Glutamatergic neuron (in vitro differentiated cells): ENCODE results near the gene EXT2. TPM values are rescaled to one million over a fixed set of nuclear protein-coding genes. Genes with fewer than 3 reads are reported as not detected.

Experiments
- DNase-seq: peaks from one replicate; pipeline ENCODE4 v3.0.0; 2022
- H3K27ac Mint-ChIP-seq: one replicate; pipeline ENCODE4 v1.8.0; 2020; ENCODE audit warnings: mild to moderate bottlenecking, mixed read lengths, inconsistent platforms; ENCODE audit not compliant: unreplicated experiment
- H3K27me3 Mint-ChIP-seq: one replicate; pipeline ENCODE4 v1.8.0; 2020; ENCODE audit warnings: mild to moderate bottlenecking, moderate library complexity, mixed read lengths, inconsistent platforms; ENCODE audit not compliant: unreplicated experiment
- H3K36me3 Mint-ChIP-seq: one replicate; pipeline ENCODE4 v1.8.0; 2020; ENCODE audit warnings: mild to moderate bottlenecking, mixed read lengths, inconsistent platforms; ENCODE audit not compliant: unreplicated experiment
- H3K4me1 Mint-ChIP-seq: one replicate; pipeline ENCODE4 v1.8.0; 2020; ENCODE audit warnings: mild to moderate bottlenecking, low read depth, mixed read lengths, inconsistent platforms; ENCODE audit not compliant: unreplicated experiment
- H3K4me3 Mint-ChIP-seq: one replicate; pipeline ENCODE4 v1.8.0; 2020; ENCODE audit warnings: mild to moderate bottlenecking, mixed read lengths, inconsistent platforms; ENCODE audit not compliant: unreplicated experiment
- H3K9me3 Mint-ChIP-seq: one replicate; pipeline ENCODE4 v1.8.0; 2020; ENCODE audit warnings: mild to moderate bottlenecking, moderate library complexity, mixed read lengths, inconsistent platforms; ENCODE audit not compliant: unreplicated experiment
- total RNA-seq: library from RNA; stranded (reverse); fragmentation: NEBNext Ultra II Directional; extraction: Animal tissue kit (Norgen Biotek cat#: 25700); gene quantifications from one replicate; pipeline ENCODE4 v1.2.1, GENCODE V29; 2021; ENCODE audit not compliant: unreplicated experiment
- TF ChIP-seq, protein P1 (sequence below): fragments of 200-600 bp; sonication (generic); IDR thresholded peaks from one replicate; pipeline ENCODE4 v1.5.0; 2021; ENCODE audit not compliant: partially characterized antibody, unreplicated experiment

Gene EXT2
- total RNA-seq, 1 donor from 2014 or later: 46.3 TPM

DNA sequence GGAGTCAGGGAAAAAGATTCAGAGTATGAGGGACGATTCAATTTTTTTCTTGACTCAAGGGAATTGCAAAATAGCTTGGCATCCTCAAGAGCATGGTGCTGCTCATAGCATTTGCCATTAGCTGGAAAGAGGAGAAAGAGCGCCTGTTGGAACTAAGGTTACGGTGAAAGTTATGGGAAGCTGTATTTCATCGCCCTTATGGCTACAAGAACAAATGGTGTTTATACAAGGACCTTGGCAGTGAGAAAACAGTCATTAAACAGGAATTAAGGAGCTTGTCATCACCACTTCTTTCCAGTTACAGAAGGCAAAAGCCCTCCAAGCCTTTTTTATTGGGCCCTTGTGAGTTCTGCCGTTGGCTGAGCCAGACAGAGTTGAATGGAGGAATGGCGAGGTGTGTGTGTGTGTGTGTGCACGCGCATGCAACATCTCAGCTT is 140.3 kb downstream of the EXT2 start:
- Mint-ChIP-seq H3K4me1 (no peaks in the 10 kb centered on the region), H3K27me3 (peaks cover 2% of the 10 kb centered on the region), H3K4me3 (no peak overlapping the region), H3K36me3 (no peaks in the 10 kb centered on the region), H3K27ac (no peak overlapping the region), H3K9me3 (no peaks in the 10 kb centered on the region)
- TF ChIP-seq, protein P1, sequence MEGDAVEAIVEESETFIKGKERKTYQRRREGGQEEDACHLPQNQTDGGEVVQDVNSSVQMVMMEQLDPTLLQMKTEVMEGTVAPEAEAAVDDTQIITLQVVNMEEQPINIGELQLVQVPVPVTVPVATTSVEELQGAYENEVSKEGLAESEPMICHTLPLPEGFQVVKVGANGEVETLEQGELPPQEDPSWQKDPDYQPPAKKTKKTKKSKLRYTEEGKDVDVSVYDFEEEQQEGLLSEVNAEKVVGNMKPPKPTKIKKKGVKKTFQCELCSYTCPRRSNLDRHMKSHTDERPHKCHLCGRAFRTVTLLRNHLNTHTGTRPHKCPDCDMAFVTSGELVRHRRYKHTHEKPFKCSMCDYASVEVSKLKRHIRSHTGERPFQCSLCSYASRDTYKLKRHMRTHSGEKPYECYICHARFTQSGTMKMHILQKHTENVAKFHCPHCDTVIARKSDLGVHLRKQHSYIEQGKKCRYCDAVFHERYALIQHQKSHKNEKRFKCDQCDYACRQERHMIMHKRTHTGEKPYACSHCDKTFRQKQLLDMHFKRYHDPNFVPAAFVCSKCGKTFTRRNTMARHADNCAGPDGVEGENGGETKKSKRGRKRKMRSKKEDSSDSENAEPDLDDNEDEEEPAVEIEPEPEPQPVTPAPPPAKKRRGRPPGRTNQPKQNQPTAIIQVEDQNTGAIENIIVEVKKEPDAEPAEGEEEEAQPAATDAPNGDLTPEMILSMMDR: no peak
- no peak for DNase-seq

DNA sequence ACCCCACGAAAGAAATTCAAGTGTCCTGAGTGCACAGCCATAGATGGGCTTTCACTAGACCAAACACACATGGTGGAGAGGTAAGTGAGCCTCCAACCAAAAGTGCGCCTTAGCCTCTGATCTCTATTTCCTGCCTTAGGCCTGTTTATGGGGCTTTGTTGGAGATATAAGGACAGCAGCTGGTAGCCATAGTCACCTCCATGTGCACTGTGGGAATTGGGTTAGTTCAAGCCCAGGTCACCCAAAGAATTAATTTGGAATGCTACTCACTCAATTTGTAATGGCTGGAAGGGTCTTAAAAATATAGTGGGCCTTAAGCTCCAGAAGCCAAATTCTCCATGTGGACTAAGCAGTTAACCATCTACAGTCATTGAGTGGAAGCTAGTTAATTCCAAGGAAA is 140.8 kb downstream of the EXT2 start:
- Mint-ChIP-seq H3K4me1 (no peaks in the 10 kb centered on the region), H3K36me3 (no peaks in the 10 kb centered on the region), H3K27ac (no peak overlapping the region), H3K27me3 (no peaks in the 10 kb centered on the region), H3K4me3 (no peak overlapping the region), H3K9me3 (no peaks in the 10 kb centered on the region)
- no peak for DNase-seq
- TF ChIP-seq, protein P1: no peak

DNA sequence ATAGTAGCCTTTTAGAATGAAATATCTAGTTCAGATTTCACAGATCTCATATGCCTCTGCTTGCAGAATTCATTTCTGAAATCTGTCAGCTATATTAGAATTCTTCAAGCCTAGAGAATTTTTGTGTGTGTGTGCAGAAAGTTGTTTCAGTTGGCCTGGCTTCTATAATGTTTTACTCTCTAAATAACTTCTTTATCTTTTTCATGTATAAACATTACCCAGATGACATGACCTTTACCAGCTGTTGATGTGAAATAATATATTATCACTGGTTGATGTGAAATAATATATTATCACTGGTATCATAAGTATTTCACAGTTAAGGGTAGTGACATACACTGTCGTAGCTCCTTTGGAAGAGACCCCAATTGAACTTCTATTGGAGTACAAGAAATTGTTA is 141.7 kb downstream of the EXT2 start:
- Mint-ChIP-seq H3K36me3 (no peaks in the 10 kb centered on the region), H3K27ac (no peak overlapping the region), H3K4me3 (no peak overlapping the region), H3K4me1 (no peaks in the 10 kb centered on the region), H3K27me3 (no peaks in the 10 kb centered on the region), H3K9me3 (no peaks in the 10 kb centered on the region)
- DNase-seq: no peak
- TF ChIP-seq, protein P1: no peak

DNA sequence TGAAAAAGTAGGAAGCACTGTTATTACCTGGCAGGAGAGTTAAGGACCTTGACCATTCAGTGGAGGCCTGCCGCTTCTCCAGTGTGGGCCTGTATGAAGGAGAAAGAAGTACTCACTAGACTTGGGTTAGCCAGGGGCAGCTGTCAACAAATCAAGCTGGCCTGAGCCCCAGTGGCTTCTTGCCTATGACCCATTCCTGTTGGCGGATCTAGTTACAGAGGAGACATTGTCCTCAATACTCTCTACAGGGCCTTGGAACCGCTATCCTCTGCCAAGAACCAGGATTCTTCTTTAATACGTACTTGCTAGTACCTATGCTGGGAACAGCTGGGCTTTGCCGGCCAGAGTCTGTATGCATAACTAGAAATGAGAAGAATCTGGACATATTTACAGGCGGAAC is 146.4 kb downstream of the EXT2 start:
- H3K27ac Mint-ChIP-seq: no peak overlapping the region
- H3K4me1 Mint-ChIP-seq: peaks cover 2% of the 10 kb centered on the region
- H3K27me3 Mint-ChIP-seq: peaks cover 2% of the 10 kb centered on the region
- no peaks in the 10 kb centered on the region for H3K9me3 Mint-ChIP-seq
- TF ChIP-seq, protein P1: no peak
- no peaks in the 10 kb centered on the region for H3K36me3 Mint-ChIP-seq
- H3K4me3 Mint-ChIP-seq: no peak overlapping the region
- no peak for DNase-seq

DNA sequence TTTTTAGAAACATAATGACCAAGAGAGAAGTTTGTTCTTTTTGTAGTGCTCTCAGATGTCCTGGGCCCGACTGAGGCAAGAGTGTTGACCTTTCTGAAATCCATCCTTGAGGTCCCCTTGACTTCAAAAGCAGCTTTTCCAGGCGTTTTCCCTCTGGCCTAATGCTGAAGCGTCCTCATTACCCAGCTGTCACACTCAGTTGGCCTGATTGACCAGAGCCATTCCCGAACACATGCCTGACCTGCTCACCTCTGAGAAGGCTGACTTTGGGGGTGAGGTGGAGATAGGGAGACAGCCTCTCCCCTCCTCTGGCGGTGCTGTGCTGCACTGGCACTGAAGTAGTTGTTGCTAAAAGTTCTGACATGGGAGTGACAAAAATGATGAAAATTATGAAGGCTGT is 147.6 kb downstream of the EXT2 start:
- peaks cover 2% of the 10 kb centered on the region for H3K4me1 Mint-ChIP-seq
- TF ChIP-seq, protein P1: no peak
- H3K27ac Mint-ChIP-seq: no peak overlapping the region
- H3K9me3 Mint-ChIP-seq: no peaks in the 10 kb centered on the region
- H3K4me3 Mint-ChIP-seq: no peak overlapping the region
- peaks cover 2% of the 10 kb centered on the region for H3K27me3 Mint-ChIP-seq
- H3K36me3 Mint-ChIP-seq: no peaks in the 10 kb centered on the region
- no peak for DNase-seq
